GM21390 (cell line): ENCODE measurements around the gene CCDC3.
"Not testable (repeated sequence)": the region's sequence is repeated elsewhere in the genome, so short reads cannot be mapped to it uniquely, and the experiment has no call there.

Source experiments
- ATAC-seq: cut with Tn5 transposase; IDR thresholded peaks from one replicate; pipeline ENCODE4 v1.9.1; 2021; ENCODE audit not compliant: unreplicated experiment

Gene CCDC3

DNA sequence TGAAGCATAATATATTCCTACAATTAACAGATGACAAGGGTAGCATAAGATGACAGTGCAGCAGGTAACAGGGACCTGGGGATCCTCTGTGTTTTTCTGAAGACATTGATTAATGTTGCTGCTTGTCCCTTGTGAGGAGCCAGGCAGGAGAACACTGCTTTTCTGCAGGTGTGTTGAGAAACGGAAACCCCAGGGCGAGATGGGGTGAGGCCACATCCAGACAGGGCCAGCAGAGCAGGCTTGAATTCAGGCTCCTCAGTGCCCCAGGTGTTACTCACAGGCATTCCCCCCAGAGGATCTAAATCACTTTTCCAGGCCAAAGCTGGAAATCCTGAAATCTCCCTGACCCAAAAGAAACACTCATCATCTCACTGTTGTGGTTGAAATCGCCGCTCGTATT is 105.3 kb downstream of the CCDC3 start:
- ATAC-seq: no peak

DNA sequence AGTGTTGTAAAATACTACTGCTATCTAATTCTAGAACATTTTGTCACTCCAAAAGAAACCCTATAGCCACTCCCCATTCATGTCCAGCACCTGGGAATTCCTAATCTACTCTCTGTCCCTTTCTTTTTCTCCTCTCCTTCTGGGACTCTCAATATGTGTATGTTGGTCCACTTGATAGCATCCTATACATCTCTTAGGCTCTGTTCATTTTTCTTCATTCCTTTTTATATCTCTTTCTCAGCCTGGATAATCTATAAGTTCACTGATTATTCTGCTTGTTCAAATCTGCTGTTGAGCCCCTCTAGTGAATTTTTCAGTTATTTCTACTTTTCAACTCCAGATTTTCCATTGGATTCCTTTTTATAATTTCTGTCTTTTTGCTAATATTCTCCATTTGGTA is 108.6 kb downstream of the CCDC3 start:
- ATAC-seq: no peak

DNA sequence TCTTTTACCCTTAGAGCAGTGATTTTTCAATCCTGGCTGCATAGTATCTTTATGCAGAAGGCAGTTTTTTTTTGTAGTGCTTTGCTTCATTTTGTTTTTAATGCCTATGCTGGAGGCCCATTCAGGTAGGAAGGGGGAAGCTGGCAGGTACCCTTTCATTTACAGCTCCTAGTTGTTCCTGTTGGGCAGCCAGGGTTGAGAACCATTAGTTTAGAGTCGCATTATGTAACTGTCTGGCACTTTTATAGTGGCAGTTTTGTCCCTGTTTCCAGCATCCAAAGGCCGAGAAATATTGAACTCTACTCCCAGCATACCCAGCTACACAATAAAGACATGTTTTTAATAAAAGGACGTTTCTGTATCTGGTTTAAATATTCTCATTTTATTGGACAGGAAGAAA is 110.6 kb downstream of the CCDC3 start:
- ATAC-seq: no peak

DNA sequence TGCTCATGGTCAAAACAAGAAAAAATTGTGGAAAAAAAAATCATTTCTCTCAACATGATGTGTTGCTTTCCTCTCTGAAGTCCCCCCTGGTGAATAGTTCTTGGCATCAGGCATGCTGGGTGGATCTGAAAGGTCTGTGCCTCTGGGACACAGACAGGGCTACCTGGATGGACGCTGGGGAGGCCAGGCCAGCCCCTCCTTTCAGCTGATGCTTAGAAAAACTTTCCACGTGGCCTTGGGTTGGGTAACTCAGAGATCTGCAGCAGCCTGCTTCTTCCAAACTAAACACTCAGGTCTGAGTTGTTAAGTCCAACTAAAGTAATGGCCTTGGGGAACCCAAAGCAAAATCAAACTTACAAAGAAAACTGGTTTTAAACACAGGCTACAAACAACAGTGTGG is 113.0 kb downstream of the CCDC3 start:
- ATAC-seq: no peak

DNA sequence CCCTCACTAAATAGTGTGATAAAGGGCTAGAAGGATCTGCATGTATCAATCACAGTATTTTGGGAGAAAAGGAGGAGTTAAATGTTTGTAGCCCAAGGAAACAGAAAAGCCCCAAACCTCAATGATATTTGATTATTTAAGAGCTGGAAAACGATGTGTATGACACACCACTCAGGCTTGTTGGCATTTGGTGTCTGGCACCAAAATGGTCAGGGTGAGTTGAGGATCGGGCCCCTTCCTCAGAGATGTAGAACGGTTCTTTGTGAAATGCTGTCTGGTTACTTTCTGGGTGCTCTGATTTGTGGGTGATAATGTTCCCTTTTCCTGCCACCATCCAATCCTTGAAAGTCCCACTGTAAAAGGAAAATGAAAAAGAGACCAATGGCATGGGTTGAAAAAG is 113.7 kb downstream of the CCDC3 start:
- ATAC-seq: no peak

DNA sequence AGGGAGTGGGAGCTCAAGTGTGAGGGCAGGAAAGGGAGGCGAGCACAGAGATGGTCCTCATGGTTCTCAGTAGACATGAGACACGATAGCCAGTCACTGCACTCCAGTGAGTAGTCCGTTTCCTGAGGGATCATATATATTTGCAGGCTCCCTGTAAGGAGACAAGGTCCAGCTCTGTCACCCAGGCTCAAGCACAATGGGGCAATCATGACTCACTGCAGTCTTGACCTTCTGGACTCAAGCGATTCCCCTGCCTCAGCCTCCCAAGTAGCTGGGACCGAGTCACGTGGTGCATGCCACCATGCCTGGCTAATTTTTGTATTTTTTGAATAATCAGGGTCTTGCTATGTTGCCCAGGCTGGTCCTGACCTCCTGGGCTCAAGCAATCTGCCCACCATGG is 116.7 kb downstream of the CCDC3 start:
- ATAC-seq: no peak

DNA sequence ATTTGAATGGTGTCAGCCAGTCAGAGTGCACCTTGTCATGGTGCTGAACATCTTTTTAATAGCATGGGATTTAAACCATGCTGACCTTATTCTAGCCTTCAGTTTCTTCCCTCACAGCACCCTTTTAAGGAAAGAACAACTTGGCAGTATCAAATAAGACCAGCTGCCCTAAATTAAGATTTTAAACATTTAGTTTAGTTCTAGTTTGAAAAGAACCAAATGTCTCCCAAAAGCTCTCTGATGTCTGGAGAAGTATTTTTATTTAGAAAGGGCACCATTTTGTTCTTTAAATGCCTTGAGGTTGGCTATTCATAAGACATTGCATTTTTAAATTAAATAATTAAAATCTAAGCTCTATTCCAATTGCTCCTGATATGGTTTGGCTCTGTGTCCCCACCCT is 121.1 kb downstream of the CCDC3 start:
- no peak for ATAC-seq

DNA sequence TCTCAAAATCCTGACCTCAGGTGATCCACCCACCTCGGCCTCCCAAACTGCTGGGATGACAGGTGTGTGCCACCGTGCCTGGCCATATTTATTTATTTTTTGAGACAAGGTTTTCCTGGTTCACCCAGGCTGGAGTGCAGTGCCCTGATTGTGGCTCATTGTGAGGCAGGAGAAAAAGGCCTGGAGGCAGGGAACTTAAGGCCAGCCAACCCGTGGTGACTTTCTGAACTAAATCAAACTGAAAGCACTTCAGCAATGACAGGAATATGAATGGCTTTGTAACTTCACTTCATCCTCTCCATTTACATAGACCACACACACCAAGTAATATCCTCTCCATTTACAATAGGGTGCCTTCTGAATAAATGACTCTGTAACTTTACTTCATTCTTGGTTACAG is 124.4 kb downstream of the CCDC3 start:
- ATAC-seq: no peak

DNA sequence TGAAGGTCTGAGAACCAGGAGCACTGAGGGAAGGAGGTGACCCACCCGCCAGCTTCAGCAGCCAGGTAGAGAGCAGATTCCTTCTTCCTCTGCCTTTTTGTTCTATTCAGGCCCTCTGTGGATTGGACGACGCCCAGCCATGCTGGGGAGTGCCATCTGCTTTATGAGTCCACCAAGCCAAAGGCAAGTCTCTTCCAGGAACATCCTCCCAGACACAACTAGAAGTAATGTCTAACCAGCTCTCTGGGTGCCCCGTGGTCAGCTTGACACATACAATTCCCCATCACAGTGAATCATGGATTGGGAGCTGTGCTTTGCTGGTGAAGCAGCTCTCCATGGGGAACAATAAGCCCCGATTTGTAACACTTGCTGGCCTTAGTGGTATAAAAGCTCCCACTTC is 125.2 kb downstream of the CCDC3 start:
- no peak for ATAC-seq

DNA sequence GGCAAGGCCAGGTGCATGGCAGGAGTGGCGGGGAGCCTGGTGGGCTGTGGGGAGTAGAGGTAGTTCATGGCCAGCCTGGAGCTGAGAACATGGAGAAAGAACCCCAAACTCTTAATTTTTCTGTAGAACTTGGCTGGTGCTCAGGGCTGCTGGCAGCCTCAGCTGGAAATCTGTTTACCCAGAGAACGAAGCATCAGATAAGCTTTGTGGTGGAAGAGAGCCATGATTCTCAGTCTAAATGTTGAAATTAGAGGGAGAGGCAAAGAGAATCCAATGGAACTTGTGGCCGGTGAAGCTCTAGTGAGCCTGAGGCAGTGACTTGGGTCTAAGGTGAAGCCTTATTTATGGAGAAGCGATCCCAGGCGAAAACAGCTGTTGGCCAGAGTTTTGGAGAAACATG is 126.4 kb downstream of the CCDC3 start:
- ATAC-seq: no peak

DNA sequence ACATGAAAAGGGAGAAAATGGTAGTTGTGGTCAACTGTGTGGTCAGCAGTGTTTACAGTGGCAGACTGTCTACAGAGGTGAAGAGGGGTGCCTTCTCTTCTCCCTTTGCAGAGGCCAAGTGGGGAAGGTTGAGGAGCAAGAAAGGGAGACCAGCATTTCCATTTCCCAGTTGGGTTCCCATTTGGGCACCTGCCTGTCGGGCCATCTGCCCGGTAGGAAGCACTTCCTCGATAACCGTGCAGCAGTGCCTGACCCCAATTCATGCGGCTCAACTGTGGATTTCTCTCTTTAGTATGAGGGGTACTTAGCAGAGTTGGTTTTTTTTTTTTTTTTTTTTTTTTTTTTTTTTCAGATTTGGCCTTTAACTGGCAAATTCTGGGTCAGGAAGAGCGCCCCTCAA is 127.0 kb downstream of the CCDC3 start:
- no peak for ATAC-seq

DNA sequence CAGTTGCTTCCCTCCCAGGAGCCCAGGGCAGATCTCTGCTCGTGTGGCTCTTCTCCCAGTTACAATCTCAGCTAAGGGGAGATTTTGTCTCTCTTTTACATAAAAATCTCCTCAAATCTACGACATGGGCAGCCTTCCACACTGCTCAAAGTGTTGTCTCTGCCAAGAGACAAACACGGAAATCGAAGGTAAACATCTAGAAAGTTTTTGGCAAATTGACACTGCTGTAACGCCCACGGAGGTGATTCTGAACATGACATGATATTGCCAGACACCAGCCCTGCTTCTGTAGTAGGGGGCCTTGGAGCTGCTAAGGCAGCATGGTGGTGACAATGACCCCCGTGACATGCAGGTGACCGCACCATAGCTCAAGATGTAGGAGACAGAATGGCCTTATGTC is 128.3 kb downstream of the CCDC3 start:
- no peak for ATAC-seq

DNA sequence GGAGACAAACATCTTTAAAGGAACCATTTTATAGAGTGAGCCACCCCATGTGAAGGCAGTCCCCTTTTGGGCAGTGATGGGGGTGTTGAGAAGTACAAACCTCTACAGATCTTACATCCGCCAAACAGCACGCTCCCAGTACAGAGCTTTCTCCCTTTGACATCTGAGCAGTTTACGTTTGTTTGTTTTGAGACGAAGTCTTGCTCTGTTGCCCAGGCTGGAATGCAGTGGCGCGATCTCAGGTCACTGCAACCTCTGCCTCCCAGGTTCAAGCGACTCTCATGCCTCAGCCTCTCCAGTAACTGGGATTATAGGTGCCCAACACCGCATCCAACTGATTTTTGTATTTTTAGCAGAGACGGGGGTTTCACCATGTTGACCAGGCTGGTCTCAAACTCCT is 128.9 kb downstream of the CCDC3 start:
- ATAC-seq: no peak

DNA sequence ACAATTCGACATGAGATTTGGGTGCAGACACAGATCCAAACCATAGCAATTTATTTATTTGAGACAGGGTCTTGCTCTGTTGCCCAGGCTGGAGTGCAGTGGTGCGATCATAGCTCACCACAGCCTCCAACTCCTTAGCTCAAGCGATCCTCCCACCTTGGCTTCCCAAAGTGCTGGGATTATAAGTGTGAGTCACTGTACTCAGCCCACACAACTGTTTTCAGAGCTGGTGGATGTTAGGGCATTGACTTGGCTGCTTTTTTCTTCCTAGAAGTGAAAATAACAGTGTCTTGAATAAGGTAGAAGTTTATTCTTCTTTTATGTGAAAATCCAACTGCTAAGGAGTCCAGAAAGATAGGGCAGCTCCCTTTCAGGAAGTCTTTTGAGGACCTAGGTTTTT is 132.1 kb downstream of the CCDC3 start:
- ATAC-seq: no peak

DNA sequence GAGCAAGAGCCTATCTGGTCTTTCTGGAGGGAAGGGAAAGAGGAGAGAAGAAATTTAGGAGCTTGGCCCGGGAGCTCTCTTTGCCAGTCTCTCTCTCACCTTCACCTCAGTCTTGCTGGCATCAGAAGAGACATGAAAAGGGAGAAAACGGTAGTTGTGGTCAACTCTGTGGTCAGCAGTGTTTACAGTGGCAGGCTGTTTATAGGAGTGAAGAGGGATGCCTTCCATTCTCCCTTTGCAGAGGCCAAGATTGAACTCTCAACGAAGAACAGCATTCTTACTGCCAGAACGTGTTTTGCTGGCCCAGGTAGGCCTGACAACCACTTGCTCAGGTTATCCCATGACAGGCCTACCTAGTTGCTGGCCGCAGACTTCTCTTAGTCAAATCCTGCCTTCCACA is 133.3 kb downstream of the CCDC3 start:
- ATAC-seq: no peak

DNA sequence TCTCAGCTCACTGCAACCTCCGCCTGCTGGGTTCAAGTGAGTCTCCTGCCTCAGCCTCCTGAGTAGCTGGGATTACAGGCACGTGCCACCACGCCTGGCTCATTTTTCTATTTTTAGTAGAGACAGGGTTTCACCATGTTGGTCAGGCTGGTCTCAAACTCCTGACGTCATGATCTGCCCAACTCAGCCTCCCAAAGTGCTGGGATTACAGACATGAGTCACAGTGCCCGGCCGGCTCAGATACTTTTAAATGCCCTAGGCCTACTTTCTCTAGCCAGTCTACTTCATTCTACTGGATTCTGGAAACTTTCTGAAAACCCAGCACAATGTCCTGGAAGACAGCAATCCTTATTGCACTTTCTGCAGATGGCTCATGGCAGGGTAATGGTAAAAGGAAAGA is 136.0 kb downstream of the CCDC3 start:
- not testable (repeated sequence) for ATAC-seq

DNA sequence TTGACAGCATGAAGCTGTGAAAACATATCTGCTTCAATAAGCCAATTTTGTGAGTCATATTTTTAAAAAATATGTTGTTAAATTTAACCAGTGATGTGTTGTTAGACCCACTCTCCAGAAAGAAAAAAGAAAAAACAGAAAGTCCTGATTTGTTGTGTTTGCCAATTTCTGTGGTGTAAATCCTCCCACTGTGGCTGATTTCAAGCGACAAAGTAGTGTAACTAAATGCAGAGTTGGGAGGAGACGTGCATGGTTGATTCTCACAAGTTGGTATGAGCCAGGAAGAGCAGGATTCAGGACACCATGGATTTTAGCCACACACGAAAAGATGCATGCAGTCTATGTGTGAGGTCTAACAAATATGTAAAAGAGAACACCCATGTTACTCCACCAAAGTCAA is 139.1 kb downstream of the CCDC3 start:
- no peak for ATAC-seq

DNA sequence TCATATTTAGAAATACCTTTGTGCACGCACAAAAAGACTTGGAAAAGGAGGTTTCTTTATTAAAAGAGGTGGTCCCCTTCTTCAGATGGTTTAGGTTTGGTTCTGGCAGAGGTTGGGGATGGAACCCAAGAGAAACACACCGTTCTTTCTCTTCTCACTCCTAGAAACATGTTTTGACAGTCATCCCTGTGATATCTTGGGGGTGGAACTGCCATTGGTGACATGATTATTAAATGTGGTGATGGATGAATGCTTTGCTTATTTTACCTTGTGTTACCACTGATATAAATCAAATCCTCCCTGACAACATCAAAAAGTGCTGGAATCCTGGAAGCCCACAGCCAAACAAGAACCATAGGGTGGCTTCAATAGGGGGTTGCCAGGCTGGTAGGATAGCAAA is 146.5 kb downstream of the CCDC3 start:
- no peak for ATAC-seq

DNA sequence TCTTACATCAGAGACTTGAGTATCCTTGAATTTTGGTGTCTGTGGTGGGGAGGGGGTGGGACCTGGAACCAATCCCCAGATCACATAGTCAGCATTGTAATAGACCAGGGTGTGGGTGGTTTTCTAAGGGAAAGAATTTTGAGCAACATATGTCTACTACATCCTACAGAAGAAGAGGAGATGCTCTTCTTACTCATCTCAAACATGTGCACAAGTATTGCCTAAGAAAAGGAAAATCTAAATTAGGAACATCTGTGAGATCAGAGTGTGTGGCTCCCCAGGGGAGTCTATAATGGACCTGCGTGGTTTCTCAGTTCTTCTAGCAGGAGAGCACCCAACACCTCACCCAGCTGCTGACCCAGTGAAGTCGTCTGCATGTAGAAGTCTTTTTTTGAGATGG is 148.8 kb downstream of the CCDC3 start:
- ATAC-seq: no peak

DNA sequence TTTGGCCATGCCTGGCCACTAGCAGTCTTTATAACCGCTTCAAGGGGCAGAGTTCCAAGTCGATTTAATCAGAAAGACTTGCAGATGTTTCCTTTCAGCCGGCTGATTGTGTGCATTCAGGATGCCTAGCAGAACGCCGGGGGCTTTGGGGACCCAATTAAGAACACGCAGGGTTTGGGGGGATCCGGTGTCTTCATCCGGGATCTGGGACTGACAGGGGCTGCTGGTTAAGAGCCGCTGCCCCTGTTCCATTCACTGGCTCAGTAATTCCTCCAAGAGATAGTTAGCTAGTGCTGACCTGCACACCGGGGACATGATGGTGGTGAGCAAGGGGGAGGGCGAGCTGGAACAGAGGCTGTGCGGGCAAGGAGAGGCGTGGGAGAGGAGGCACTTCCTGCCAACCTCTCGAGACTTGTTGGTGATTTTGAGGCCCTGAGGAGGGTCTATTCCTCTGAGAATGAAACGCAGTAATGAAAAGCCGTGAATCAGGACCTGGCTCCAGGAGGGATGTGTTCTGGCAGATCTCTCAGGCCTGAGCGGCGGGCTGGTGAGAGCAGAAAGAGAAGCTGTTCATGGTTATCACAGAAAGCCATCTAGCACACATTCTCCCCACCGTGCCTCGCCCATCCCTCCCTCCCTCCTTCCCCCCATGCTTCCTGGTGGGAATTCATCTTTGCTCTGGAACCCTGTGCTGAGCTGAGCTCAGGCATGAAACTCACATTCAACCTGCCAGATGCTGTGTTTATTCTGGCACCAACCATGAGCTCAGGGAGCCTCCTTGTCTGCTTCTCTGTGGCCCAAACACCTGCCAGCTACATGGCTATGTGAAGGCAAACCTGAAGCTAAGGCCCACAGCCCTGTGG is 152.0 kb downstream of the CCDC3 start:
- ATAC-seq: no peak

DNA sequence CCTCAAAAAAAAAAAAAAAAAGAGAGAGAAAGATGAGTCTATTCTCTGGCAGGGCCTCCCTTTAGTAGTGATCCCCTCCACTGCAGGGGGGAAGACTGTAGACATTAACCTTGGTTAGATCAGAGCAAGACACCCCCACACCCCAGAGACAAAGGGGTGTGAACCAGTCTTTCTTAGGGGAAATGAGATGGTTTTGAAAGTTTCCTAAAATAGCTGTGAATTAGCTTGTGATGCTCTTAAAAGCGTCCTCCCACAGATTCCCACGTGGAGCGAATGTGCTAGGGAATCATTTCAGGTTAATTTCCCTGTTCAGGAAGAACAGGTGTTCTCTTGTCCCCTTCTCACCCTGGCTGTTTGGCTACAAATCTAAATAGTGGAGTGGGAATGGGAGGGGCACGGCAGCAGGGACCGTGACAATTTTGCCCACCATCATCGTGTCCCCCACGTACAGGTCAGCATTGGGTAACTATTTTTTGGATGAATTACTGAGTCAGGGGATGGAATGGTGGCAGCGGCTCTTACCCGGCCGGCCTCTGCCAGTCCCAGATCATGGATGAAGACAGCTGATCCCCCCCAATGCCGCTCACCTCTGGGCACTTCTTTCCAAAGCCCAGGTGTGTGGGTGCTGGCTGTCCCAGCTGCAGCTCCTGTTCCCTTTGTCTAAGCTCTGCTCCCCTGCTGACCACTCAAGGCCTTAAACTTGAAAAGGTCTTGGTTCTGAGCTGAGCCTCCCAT is 152.9 kb downstream of the CCDC3 start:
- ATAC-seq: no peak

DNA sequence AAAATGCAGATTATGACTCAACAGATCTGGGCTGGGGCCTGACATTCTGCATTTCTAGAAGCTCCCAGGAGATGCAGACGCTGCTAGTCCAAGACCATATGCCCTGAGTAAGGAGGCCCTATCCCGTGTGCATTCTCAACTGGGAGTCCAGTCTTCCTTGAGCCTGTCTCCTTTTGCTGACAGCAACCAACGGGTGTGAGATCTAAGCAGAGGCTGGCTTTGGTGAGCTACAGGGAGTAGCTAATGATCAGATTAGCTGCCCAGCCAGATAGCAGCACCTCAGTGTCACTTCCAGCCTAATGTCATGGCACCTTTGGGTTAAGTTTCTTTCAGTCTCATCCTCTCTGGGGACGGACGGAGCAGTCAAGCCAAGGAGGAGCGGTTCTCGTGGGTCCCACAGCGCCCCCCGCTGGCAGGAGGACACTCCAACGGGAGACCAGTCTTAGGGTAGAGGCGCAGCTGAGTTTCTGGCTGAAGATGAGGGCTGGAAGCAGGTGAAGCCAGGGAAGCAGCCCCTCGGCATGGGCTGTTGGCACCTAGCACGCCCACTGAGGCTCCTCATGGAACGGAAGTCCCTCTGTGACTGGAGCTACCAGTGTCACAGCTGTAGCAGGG is 154.0 kb downstream of the CCDC3 start:
- ATAC-seq: no peak
